Choroid plexus epithelial cell (primary cell): ENCODE data around the gene PPP1R14C.
"Not testable (repeated sequence)": the region's sequence is repeated elsewhere in the genome, so short reads cannot be mapped to it uniquely, and the experiment has no call there.

Experiments used
- DNase-seq: peaks from one replicate; pipeline ENCODE4 v3.0.0-alpha.2; 2010; ENCODE audit warnings: low read depth
- H3K4me3 ChIP-seq: 2 replicates; pipeline ENCODE4 v1.5.1; 2011; ENCODE audit warnings: low read depth, mild to moderate bottlenecking, control low read depth, low read length, moderate library complexity
- CTCF ChIP-seq: conservative IDR thresholded peaks from 2 replicates; pipeline ENCODE4 v1.5.1; 2011; ENCODE audit warnings: low read depth, mild to moderate bottlenecking, control low read depth, inconsistent platforms, low read length, moderate library complexity

PPP1R14C gene

GRCh38 chr6:150176659-150177058 lies 33.8 kb downstream of the PPP1R14C start:
- DNase-seq: no peak
- H3K4me3 ChIP-seq: no peak overlapping the region
- TF ChIP-seq CTCF: no peak

GRCh38 chr6:150177259-150177951 lies 34.6 kb downstream of the PPP1R14C start:
- no peak for TF ChIP-seq CTCF
- DNase-seq: no peak
- H3K4me3 ChIP-seq: no peak overlapping the region

GRCh38 chr6:150177952-150178520 lies 35.2 kb downstream of the PPP1R14C start:
- TF ChIP-seq CTCF: no peak
- no peak overlapping the region for H3K4me3 ChIP-seq
- peak; percentile 13 for DNase-seq

- DNase-seq: no peak
- TF ChIP-seq CTCF: no peak
- no peak overlapping the region for H3K4me3 ChIP-seq
Observed at GRCh38 chr6:150179030-150179429, 36.2 kb downstream of the PPP1R14C start.

GRCh38 chr6:150179907-150180424 lies 37.1 kb downstream of the PPP1R14C start:
- not testable (repeated sequence) for H3K4me3 ChIP-seq, DNase-seq

GRCh38 chr6:150180517-150180916 lies 37.7 kb downstream of the PPP1R14C start:
- TF ChIP-seq CTCF: no peak
- H3K4me3 ChIP-seq: no peak overlapping the region
- DNase-seq: no peak

GRCh38 chr6:150182460-150183078 lies 39.7 kb downstream of the PPP1R14C start:
- DNase-seq: no peak
- no peak for TF ChIP-seq CTCF
- H3K4me3 ChIP-seq: no peak overlapping the region
